AG09309 (cell line): ENCODE data around the gene PSMD8.
"Not testable (repeated sequence)": the region's sequence is repeated elsewhere in the genome, so short reads cannot be mapped to it uniquely, and the experiment has no call there.

Experiments
- DNase-seq: peaks from one replicate; pipeline ENCODE4 v3.0.0-alpha.2; 2010; ENCODE audit warnings: low read depth
- H3K4me3 ChIP-seq: 2 replicates; pipeline ENCODE4 v1.5.1; 2011; ENCODE audit warnings: mild to moderate bottlenecking, low read depth, low read length, moderate library complexity; ENCODE audit not compliant: control insufficient read depth
- CTCF ChIP-seq: IDR thresholded peaks from 2 replicates; pipeline ENCODE4 v1.5.1; 2011; ENCODE audit warnings: mild to moderate bottlenecking, low read depth, low read length, inconsistent platforms; ENCODE audit not compliant: insufficient read depth, control insufficient read depth; ENCODE audit errors: missing control alignments

Gene PSMD8

DNA sequence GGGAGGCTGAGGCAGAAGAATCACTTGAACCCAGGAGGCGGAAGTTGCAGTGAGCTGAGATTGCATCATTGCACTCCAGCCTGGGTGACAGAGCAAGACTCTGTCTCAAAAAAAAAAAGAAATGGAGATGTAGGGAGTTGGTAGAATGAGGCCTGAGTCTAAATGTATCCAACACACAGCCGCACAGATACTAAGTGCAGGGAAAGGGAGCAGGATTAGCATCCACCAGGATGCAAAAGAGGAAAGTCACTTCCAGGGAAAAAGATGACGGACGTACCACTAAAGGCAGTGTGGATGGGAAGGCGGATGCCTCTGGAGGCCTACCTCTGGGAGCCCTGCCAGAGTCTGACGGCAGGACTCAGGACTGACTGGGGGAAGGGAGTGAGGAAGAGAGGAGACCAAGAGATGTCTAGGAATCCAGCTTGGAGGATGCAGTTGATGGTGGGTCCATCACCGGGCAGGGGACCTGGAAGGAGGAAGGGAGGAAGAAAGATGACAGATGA lies 35.3 kb downstream of the PSMD8 start:
- TF ChIP-seq CTCF: no peak
- no peak for DNase-seq
- H3K4me3 ChIP-seq: no peak overlapping the region

- DNase-seq, H3K4me3 ChIP-seq: not testable (repeated sequence)
Observed at GRCh38 chr19:38410407-38410806, 36.0 kb downstream of the PSMD8 start.

DNA sequence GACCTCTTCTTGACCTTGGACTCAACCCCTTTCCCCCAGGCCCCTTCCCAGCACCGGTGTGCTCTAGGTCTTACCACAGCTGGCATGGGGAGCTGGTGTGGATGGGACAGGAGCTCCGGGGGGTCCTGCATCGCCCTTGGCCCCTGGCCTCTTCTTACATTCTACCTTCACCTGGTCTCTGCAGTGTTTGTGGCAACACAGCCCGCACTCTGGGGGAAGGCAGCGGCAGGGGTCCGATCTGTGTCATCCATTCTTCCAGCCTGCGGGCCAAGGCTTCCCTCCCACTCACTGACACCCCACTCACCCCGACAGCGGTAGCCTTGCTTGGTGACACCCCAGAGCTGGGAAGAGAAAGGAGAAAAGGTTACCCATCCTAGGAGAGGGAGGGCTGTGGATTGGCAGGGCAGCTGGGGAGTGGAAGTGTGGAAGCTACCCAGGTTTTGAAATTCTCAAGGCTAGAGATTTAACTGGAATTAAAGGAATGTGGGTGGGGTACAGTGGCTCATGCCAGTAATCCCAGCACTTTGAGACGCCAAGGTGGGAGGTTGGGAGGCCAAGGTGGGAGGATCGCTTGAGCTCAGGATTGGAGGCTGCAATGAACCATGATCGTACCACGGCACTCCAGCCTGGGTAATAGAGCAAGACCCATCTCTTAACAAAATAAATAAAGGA lies 36.8 kb downstream of the PSMD8 start:
- H3K4me3 ChIP-seq: no peak overlapping the region
- no peak for DNase-seq
- TF ChIP-seq CTCF: no peak

- not testable (repeated sequence) for DNase-seq, H3K4me3 ChIP-seq
Observed at GRCh38 chr19:38411898-38412297, 37.5 kb downstream of the PSMD8 start.

DNA sequence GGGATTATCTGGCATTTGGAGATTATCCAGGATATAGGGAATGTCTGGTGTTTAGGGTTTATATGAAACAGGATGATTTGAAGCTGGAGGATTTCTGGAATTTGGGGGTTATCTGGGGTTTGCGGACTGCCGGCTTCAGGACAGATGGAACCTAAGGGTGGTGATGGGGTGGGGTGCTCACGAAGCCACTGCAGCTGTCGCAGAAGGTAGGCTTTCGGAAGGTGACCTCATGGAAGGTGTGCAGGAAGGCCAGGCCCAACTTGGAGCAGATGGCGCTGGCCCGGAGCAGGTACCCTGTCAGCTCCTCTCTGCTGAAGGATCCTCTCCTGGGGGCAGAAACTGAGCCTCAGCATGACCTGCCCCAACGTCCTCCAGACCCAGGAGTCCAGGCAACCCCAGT lies 38.1 kb downstream of the PSMD8 start:
- no peak for TF ChIP-seq CTCF
- DNase-seq: no peak
- H3K4me3 ChIP-seq: no peak overlapping the region

DNA sequence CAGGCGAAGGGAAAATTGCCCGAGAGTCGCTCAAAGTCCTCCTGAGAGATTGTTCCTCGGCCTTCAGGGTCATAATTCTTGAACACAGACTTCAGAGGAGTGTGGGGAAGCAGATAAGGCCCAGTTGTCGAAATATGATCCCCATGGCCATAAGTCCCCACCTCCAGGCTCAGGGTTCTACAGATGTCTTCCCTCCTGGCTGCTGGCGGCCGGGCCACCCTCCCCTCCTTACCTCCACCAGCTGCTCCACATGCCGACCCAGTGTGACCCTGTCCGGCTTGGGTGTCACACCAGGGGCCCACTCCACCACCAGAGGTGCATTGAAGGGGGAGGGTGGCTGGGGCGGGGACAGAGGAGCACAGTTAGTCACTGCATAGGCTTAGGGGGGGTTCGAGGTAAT lies 38.6 kb downstream of the PSMD8 start:
- TF ChIP-seq CTCF: no peak
- no peak overlapping the region for H3K4me3 ChIP-seq
- no peak for DNase-seq

GRCh38 chr19:38413416-38413815 lies 39.0 kb downstream of the PSMD8 start:
- no peak overlapping the region for H3K4me3 ChIP-seq
- no peak for DNase-seq
- no peak for TF ChIP-seq CTCF

- H3K4me3 ChIP-seq: no peak overlapping the region
- TF ChIP-seq CTCF: no peak
- DNase-seq: no peak
Observed at GRCh38 chr19:38417146-38417543, 42.8 kb downstream of the PSMD8 start.
